NCI-H2107 (cell line): ENCODE measurements around the gene UBR7.
"Not testable (repeated sequence)": the region's sequence is repeated elsewhere in the genome, so short reads cannot be mapped to it uniquely, and the experiment has no call there.

Experiments used
- DNase-seq: peaks from one replicate; lab custom pipeline; 2025; lab: John Stamatoyannopoulos, UW

Gene UBR7

GRCh38 chr14:93195316-93195999 is 11.6 kb upstream of the UBR7 start:
- no peak for DNase-seq

- DNase-seq, result no peak
Observed at GRCh38 chr14:93199031-93199430, 8.0 kb upstream of the UBR7 start.

GRCh38 chr14:93200553-93200952 is 6.5 kb upstream of the UBR7 start:
- no peak for DNase-seq

- DNase-seq, result no peak
Observed at GRCh38 chr14:93201155-93201704, 5.8 kb upstream of the UBR7 start.

- DNase-seq, result no peak
Observed at GRCh38 chr14:93207468-93208308, 632 bp downstream of the UBR7 start.

GRCh38 chr14:93212432-93212831 is 5.4 kb downstream of the UBR7 start:
- no peak for DNase-seq

GRCh38 chr14:93214598-93214997 is 7.5 kb downstream of the UBR7 start:
- DNase-seq, result no peak

GRCh38 chr14:93219103-93219726 is 12.2 kb downstream of the UBR7 start:
- peak; percentile 65 for DNase-seq

- DNase-seq, result no peak
Observed at GRCh38 chr14:93220509-93220908, 13.5 kb downstream of the UBR7 start.

GRCh38 chr14:93223565-93223964 is 16.5 kb downstream of the UBR7 start:
- DNase-seq, result no peak

- DNase-seq, result no peak
Observed at GRCh38 chr14:93228550-93228949, 21.5 kb downstream of the UBR7 start.

- no peak for DNase-seq
Observed at GRCh38 chr14:93230539-93230938, 23.5 kb downstream of the UBR7 start.

GRCh38 chr14:93231129-93231979 is 24.3 kb downstream of the UBR7 start:
- peak; percentile 38 for DNase-seq

- DNase-seq, result no peak
Observed at GRCh38 chr14:93232159-93232558, 25.1 kb downstream of the UBR7 start.

GRCh38 chr14:93233078-93233477 is 26.0 kb downstream of the UBR7 start:
- DNase-seq, result not testable (repeated sequence)

GRCh38 chr14:93234798-93235197 is 27.7 kb downstream of the UBR7 start:
- no peak for DNase-seq

GRCh38 chr14:93239869-93240677 is 33.0 kb downstream of the UBR7 start:
- DNase-seq, result no peak

GRCh38 chr14:93240678-93241000 is 33.6 kb downstream of the UBR7 start:
- no peak for DNase-seq

- no peak for DNase-seq
Observed at GRCh38 chr14:93245764-93246420, 38.8 kb downstream of the UBR7 start.

- DNase-seq, result no peak
Observed at GRCh38 chr14:93246534-93246933, 39.5 kb downstream of the UBR7 start.
